Coronary artery (tissue), 2 donors: ENCODE data around the gene SEC23B.
A peak's percentile ranks its signal among the peaks of the same experiment; 100 is the strongest.
"Not testable (repeated sequence)": the region's sequence is repeated elsewhere in the genome, so short reads cannot be mapped to it uniquely, and the experiment has no call there.

Source experiments
- DNase-seq: peaks from one replicate; pipeline ENCODE4 v3.0.0-alpha.2; 2017; ENCODE audit warnings: low spot score
- H3K27ac ChIP-seq, 2 donors: fragments of 200-600 bp; sonication (generic); one replicate each; pipeline ENCODE4 v1.5.1; 2016 to 2019
- H3K4me3 ChIP-seq: fragments of 200-600 bp; sonication (generic); 2 replicates; pipeline ENCODE4 v1.5.1; 2016; ENCODE audit warnings: mild to moderate bottlenecking, moderate library complexity
- CTCF ChIP-seq: fragments of 200-600 bp; sonication (generic); IDR thresholded peaks from one replicate; pipeline ENCODE4 v1.5.1; 2019; ENCODE audit warnings: antibody characterized with exemption

Gene SEC23B

DNA sequence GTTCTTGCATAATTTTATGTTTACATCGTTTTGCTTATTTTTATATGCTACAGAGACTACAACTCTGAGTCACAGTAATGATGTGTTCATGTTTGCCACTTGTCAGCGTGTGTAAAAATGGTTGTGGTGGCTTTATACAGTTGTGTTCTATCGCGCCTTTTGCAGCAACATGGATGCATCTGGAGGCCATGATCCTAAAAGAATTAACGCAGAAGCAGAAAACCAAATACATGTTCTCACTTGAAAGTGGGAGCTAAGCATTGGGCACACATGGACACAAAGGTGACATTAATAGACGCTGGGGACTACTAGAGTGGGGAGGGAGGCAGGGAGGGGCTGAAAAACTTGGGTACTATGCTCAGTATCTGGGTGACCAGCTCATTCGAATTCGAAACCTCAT is 996 bp upstream of the SEC23B start:
- no peak for DNase-seq
- Histone ChIP-seq H3K27ac (peak overlapping the region; percentile 81 to 97), H3K4me3 (peak overlapping the region; percentile 84)
- no peak for TF ChIP-seq CTCF

DNA sequence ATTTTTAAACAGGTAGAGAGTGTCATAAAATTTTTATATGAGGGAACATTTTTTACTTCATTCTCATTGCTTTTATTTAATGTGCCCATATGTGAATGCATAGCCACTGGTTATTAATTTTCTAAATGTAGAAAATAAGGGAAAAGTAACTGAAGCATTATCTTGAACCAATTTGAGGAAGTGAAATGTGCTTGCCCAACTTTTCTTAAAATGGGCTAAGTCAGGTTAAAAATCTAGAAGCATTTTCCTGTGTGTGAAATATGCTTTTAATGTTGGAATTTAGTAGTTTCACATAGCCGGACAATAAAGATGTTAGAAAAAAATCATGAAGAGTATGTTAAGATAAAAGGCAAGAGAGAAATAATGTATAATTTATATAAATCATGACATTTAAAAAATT is 3.8 kb downstream of the SEC23B start:
- H3K4me3 ChIP-seq: no peak overlapping the region
- TF ChIP-seq CTCF: no peak
- H3K27ac ChIP-seq: no peak overlapping the region
- DNase-seq: no peak

GRCh38 chr20:18513208-18513607 is 5.5 kb downstream of the SEC23B start:
- DNase-seq: no peak
- Histone ChIP-seq H3K4me3 (no peak overlapping the region), H3K27ac (no peak overlapping the region)
- TF ChIP-seq CTCF: no peak

DNA sequence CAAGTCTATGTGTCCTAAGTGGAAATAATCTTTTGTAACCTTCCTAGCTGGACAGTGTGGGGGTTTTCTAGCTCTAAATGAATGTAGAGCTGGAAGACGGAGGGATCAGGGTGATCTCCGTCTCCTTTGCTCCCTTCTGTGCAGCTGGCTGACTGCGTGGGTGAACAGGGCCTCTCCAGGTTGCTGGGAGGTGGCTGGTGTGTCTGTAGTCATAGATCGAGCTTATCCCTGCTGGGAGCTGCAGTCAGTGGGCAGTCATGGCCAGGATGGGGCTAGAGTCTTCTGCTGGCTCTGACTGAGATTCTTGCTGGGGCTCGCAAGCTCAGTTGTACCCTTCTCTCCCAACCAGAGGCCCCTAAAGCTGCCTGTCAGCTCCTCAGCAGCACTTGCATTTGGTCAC is 6.4 kb downstream of the SEC23B start:
- no peak for DNase-seq
- Histone ChIP-seq H3K4me3 (no peak overlapping the region), H3K27ac (no peak overlapping the region)
- TF ChIP-seq CTCF: no peak

DNA sequence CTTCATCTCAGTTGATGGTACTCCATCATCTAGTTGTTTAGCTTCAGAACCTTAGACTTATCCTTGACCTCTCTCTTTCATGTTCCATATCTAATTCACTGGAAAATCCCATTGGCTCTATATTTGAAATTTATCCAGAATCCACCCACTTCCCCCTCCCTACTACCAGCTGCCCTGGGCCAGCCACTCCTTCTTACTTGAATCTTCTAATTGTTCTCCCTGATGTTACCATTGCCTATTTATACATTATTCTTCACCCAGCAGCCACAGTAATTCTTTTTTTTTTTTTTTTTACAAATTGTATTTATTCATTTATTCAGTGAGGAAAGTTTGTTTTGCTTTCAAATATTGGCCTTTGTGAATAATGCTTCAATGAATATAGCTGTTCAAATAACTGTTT is 8.2 kb downstream of the SEC23B start:
- DNase-seq: no peak
- no peak for TF ChIP-seq CTCF
- Histone ChIP-seq H3K4me3 (no peak overlapping the region), H3K27ac (no peak overlapping the region)

- H3K27ac ChIP-seq, DNase-seq, H3K4me3 ChIP-seq: not testable (repeated sequence)
These were observed 14.3 kb downstream of the SEC23B start for GRCh38 chr20:18522066-18522465.

GRCh38 chr20:18523066-18523465 is 15.3 kb downstream of the SEC23B start:
- DNase-seq: no peak
- no peak for TF ChIP-seq CTCF
- no peak overlapping the region for H3K27ac ChIP-seq
- no peak overlapping the region for H3K4me3 ChIP-seq

- no peak for DNase-seq
- Histone ChIP-seq H3K4me3 (no peak overlapping the region), H3K27ac (no peak overlapping the region)
- TF ChIP-seq CTCF: no peak
These were observed 16.9 kb downstream of the SEC23B start for GRCh38 chr20:18524646-18525045.

DNA sequence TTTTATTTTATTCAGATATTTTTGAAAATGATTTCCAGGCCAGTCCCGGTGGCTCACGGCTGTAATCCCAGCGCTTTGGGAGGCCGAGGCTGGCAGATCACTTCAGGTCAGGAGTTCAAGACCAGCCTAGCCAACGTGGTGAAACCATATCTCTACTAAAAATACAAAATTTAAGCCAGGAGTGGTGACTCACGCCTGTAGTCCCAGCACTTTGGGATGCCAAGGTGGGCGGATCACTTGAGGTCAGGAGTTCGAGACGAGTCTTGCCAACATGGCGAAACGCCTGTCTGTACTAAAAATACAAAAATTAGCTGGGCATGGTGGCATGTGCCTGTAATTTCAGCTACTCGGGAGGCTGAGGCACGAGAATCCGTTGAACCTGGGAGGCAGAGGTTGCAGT is 19.0 kb downstream of the SEC23B start:
- DNase-seq, H3K27ac ChIP-seq, H3K4me3 ChIP-seq: not testable (repeated sequence)
